GM12878 (cell line): Measurements from ENCODE around the gene FGFRL1. TPM values are rescaled to one million over a fixed set of nuclear protein-coding genes. Genes with fewer than 3 reads are reported as not detected.

Source experiments
- BHLHE40 ChIP-seq, 2 experiments: fragments of 450-650 bp in 1 of 2; IDR thresholded peaks; 2 replicates each; pipeline ENCODE4 v1.6.1; 2011 to 2017; ENCODE audit warnings: low read depth in 2 of 2, borderline replicate concordance in 1 of 2, improper control_type of control experiment in 1 of 2, low read length in 1 of 2, mild to moderate bottlenecking in 1 of 2
- FOS ChIP-seq: IDR thresholded peaks from 3 replicates; pipeline ENCODE4 v1.6.1; 2011; ENCODE audit warnings: borderline replicate concordance; ENCODE audit not compliant: insufficient read length; ENCODE audit errors: extremely low read depth
- IKZF2 ChIP-seq, 2 experiments: fragments of 450-650 bp; IDR thresholded peaks; 2 replicates each; pipeline ENCODE4 v1.6.1; 2017; ENCODE audit warnings: mild to moderate bottlenecking in 2 of 2, moderate library complexity in 2 of 2
- IRF3 ChIP-seq: fragments of 450-650 bp; IDR thresholded peaks from 2 replicates; pipeline ENCODE4 v1.6.1; 2014; ENCODE audit warnings: mild to moderate bottlenecking
- MTA3 ChIP-seq: IDR thresholded peaks from 2 replicates; pipeline ENCODE4 v1.6.1; 2012; ENCODE audit warnings: low read length, inconsistent platforms, borderline replicate concordance
- REST ChIP-seq: IDR thresholded peaks from 2 replicates; pipeline ENCODE4 v1.6.1; 2012; ENCODE audit warnings: mild to moderate bottlenecking, low read depth, low read length
- TARDBP ChIP-seq: IDR thresholded peaks from 2 replicates; pipeline ENCODE4 v1.6.1; 2016; ENCODE audit warnings: borderline replicate concordance
- USF1 ChIP-seq: IDR thresholded peaks from 2 replicates; pipeline ENCODE4 v1.6.1; 2011; ENCODE audit warnings: borderline replicate concordance, low read depth, mild to moderate bottlenecking, moderate library complexity, mixed read lengths, low read length; ENCODE audit not compliant: insufficient read depth; ENCODE audit errors: extremely low read length
- WRNIP1 ChIP-seq: IDR thresholded peaks from 2 replicates; pipeline ENCODE4 v1.6.1; 2011; ENCODE audit warnings: low read depth, low read length, improper control_type of control experiment, borderline replicate concordance
- ZNF24 ChIP-seq: fragments of 450-650 bp; IDR thresholded peaks from 2 replicates; pipeline ENCODE4 v1.6.1; 2017; ENCODE audit warnings: antibody characterized with exemption, mild to moderate bottlenecking
- polyA plus RNA-seq, 11 experiments: library from polyadenylated mRNA; depleted of rRNA in 4 of 11; unstranded in 6 of 11; stranded (reverse) in 5 of 11; fragments of >200 nt; fragmentation: Nextera tagmentation in 4 of 11; fragmentation: Illumina TruSeq in 1 of 11; extraction: Ambion mirVana in 4 of 11; extraction: Trizol in 1 of 11; gene quantifications; 1 replicate in 1 of 11; 2 replicates in 10 of 11; pipeline versions ENCODE4 v1.2.1 to v1.2.3, GENCODE V29; 2011 to 2016; ENCODE audit warnings: inconsistent platforms in 2 of 11, missing spikeins in 2 of 11, low read depth in 1 of 11
- total RNA-seq, 4 experiments: library from RNA; depleted of rRNA in 3 of 4; stranded (reverse); fragments of >200 nt in 3 of 4; fragmentation: Illumina TruSeq in 1 of 4; extraction: Trizol in 1 of 4; gene quantifications; 2 replicates each; pipeline versions ENCODE4 v1.2.1 to v1.2.3, GENCODE V29; 2013 to 2021

The FGFRL1 gene
- total and polyA plus RNA-seq, 10 of the 15 experiments (the other 5 are each of a cell fraction or from before 2014, with no cell fraction given): 0.02 to 1.5 (median 0.29) TPM; not detected in 2

DNA sequence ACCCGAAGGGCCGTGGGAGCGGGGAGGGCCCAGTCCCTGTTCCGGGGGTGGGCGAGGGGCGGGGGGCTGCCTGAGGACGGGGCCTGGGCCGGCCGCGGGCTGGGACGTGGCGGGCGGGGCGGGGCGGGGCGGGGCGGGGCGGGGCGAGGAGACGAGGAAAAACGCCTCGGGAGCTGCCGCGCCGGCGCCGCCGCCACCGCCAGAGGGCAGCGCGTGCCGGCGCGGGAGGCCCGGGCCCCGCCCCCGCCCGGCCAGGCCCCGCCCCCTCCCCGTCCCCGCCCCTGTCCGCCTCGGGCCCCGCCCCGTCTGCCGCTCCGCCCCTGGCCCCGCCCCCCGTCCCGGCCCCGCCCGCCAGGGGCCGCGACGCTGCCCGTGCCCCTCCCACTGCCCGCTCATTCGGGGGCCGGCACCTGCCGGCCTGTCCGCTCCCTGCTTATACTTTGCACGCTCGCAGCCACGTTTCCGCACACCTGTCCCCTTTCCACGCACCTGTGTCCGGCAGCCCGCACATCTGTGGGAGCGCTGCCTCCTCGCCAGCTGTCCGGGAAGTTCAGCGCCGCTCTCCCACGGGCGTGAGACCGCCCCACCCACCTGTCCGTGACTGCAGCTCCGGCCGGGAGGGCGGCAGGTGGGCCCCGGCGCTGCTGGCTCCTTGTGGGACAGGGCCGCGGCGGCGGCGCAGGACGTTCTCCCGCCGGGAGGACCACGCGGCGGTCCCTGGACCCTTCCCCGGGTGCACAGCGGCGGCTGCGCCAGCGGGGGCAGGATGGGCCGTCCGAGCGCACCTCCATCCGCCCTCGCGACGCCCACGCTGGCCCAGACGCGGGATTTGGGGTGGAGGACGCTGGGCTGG is 1.7 kb upstream of the FGFRL1 start (continued):
- TF ChIP-seq IKZF2 (IDR thresholded peaks at IDR 0.05): no peak
- no peak for TF ChIP-seq FOS
- TF ChIP-seq WRNIP1: no peak
- TF ChIP-seq BHLHE40 (IDR thresholded peaks at IDR 0.05; ENCODE audit: borderline replicate concordance in 1 of 2, low read depth in 2 of 2, low read length in 1 of 2): peak in 1 of 2 experiments; percentile 70; a peak in 2 of 4 replicates
- no peak for TF ChIP-seq IRF3
- TF ChIP-seq MTA3: no peak
- TF ChIP-seq TARDBP: no peak
- no peak for TF ChIP-seq USF1
- no peak for TF ChIP-seq ZNF24
- TF ChIP-seq REST: no peak
- TF ChIP-seq, all 136 proteins: peak for 11
